Tibial nerve (tissue), 3 donors: ENCODE data around the gene DNAJB2.

Source experiments
- POLR2A ChIP-seq, 2 donors: fragments of 450-650 bp; IDR thresholded peaks; one replicate each; pipeline ENCODE4 v1.6.1; 2017; ENCODE audit warnings: antibody characterized with exemption in 2 of 2, mild to moderate bottlenecking in 2 of 2, moderate library complexity in 2 of 2
- TF ChIP-seq, protein P1 (sequence below), 5 experiments: fragments of 200-600 bp in 3 of 5; fragments of 450-650 bp in 2 of 5; sonication (generic) in 3 of 5; IDR thresholded peaks; one replicate each; pipeline ENCODE4 v1.5.1; 2016 to 2019; ENCODE audit warnings: antibody characterized with exemption in 5 of 5, mild to moderate bottlenecking in 3 of 5, moderate library complexity in 2 of 5

- TF ChIP-seq, protein P1, sequence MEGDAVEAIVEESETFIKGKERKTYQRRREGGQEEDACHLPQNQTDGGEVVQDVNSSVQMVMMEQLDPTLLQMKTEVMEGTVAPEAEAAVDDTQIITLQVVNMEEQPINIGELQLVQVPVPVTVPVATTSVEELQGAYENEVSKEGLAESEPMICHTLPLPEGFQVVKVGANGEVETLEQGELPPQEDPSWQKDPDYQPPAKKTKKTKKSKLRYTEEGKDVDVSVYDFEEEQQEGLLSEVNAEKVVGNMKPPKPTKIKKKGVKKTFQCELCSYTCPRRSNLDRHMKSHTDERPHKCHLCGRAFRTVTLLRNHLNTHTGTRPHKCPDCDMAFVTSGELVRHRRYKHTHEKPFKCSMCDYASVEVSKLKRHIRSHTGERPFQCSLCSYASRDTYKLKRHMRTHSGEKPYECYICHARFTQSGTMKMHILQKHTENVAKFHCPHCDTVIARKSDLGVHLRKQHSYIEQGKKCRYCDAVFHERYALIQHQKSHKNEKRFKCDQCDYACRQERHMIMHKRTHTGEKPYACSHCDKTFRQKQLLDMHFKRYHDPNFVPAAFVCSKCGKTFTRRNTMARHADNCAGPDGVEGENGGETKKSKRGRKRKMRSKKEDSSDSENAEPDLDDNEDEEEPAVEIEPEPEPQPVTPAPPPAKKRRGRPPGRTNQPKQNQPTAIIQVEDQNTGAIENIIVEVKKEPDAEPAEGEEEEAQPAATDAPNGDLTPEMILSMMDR (IDR thresholded peaks at IDR 0.05) = no peak
- no peak for TF ChIP-seq POLR2A (IDR thresholded peaks at IDR 0.05)
These were observed 26.0 kb upstream of the DNAJB2 start, which contains the start of gene TUBA4B for GRCh38 chr2:219252900-219253752.
